ENCODE data around the gene PCSK5. TPM values are rescaled to one million over a fixed set of nuclear protein-coding genes. Genes with fewer than 3 reads are reported as not detected.

The PCSK5 gene
- total RNA-seq, 1 experiment from 2014 or later = 6.9 TPM

DNA sequence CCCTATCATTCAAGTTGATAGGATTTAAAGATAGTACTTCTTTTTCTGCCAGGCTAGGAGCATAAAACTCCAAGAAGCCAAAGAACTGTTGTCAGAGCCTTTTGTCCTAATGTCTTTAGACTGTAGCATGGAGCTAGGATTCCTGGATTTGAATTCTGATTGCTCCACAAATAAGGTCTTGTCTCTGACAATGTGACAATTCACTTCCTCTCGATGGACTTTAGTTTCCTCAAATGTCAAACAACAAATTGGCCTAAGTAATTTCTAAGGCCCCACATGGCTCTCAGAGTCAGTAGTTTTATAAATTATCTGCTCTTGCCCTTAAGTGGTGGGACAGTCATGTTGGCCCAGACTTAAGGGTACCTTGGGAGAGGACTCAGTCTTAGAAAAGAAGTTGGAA, 467.1 kb downstream of the PCSK5 start:
- BruUV-seq (replicated peaks) = no TSS peak
- H3K4me3 ChIP-seq (replicated peaks in 1 of 2; ENCODE audit: low read depth in 1 of 2, low read length in 2 of 2) = no peak overlapping the region

More for the DNA sequence above, 467.1 kb downstream of the PCSK5 start:
- H3K9me3 ChIP-seq (ENCODE audit: control insufficient read depth in 1 of 2, insufficient read depth in 1 of 2, low read depth in 1 of 2, low read length in 2 of 2) = no peaks in the 10 kb centered on the region
- H3K27ac ChIP-seq (ENCODE audit: low read depth, low read length) = no peak overlapping the region
- H3K36me3 ChIP-seq (ENCODE audit: control insufficient read depth in 1 of 2, insufficient read depth in 2 of 2, low read length in 2 of 2) = no peaks in the 10 kb centered on the region
- ChIA-PET POLR2A (no interaction called here), CTCF (no interaction called here), RAD21 (ENCODE audit: low non-redundant PET in 1 of 2, low total read pairs in 2 of 2, uncharacterized antibody in 2 of 2, unreplicated experiment in 2 of 2) (no interaction called here)
- no peak for ATAC-seq
- TF ChIP-seq CEBPB (IDR thresholded peaks at IDR 0.05; ENCODE audit: low read depth) (no peak), POLR2AphosphoS5 (IDR thresholded peaks at IDR 0.05; ENCODE audit: low read depth, low read length) (no peak), ZFX (IDR thresholded peaks at IDR 0.05) (no peak), SRF (IDR thresholded peaks at IDR 0.05; ENCODE audit: low read depth) (no peak), EZH2 (IDR thresholded peaks at IDR 0.05) (no peak), FOSL1 (IDR thresholded peaks at IDR 0.05; ENCODE audit: low read depth) (no peak), JUND (IDR thresholded peaks at IDR 0.05) (no peak), SIN3A (IDR thresholded peaks at IDR 0.05; ENCODE audit: low read depth) (no peak)
- TF ChIP-seq, protein P1, sequence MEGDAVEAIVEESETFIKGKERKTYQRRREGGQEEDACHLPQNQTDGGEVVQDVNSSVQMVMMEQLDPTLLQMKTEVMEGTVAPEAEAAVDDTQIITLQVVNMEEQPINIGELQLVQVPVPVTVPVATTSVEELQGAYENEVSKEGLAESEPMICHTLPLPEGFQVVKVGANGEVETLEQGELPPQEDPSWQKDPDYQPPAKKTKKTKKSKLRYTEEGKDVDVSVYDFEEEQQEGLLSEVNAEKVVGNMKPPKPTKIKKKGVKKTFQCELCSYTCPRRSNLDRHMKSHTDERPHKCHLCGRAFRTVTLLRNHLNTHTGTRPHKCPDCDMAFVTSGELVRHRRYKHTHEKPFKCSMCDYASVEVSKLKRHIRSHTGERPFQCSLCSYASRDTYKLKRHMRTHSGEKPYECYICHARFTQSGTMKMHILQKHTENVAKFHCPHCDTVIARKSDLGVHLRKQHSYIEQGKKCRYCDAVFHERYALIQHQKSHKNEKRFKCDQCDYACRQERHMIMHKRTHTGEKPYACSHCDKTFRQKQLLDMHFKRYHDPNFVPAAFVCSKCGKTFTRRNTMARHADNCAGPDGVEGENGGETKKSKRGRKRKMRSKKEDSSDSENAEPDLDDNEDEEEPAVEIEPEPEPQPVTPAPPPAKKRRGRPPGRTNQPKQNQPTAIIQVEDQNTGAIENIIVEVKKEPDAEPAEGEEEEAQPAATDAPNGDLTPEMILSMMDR (IDR thresholded peaks at IDR 0.05 in 2 of 3, conservative IDR thresholded peaks at IDR 0.05 in 1 of 3; ENCODE audit: borderline replicate concordance in 1 of 3, insufficient read depth in 1 of 3, low read depth in 2 of 3, low read length in 2 of 3) = no peak
- TF ChIP-seq, protein P2, sequence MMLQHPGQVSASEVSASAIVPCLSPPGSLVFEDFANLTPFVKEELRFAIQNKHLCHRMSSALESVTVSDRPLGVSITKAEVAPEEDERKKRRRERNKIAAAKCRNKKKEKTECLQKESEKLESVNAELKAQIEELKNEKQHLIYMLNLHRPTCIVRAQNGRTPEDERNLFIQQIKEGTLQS (IDR thresholded peaks at IDR 0.05) = no peak
- TF ChIP-seq, protein P3, sequence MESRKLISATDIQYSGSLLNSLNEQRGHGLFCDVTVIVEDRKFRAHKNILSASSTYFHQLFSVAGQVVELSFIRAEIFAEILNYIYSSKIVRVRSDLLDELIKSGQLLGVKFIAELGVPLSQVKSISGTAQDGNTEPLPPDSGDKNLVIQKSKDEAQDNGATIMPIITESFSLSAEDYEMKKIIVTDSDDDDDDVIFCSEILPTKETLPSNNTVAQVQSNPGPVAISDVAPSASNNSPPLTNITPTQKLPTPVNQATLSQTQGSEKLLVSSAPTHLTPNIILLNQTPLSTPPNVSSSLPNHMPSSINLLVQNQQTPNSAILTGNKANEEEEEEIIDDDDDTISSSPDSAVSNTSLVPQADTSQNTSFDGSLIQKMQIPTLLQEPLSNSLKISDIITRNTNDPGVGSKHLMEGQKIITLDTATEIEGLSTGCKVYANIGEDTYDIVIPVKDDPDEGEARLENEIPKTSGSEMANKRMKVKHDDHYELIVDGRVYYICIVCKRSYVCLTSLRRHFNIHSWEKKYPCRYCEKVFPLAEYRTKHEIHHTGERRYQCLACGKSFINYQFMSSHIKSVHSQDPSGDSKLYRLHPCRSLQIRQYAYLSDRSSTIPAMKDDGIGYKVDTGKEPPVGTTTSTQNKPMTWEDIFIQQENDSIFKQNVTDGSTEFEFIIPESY (IDR thresholded peaks at IDR 0.05; ENCODE audit: extremely low read depth, insufficient replicate concordance, low read length) = no peak
- no peak overlapping the region for H2AFZ ChIP-seq (ENCODE audit: low read depth, low read length, poor library complexity, severe bottlenecking)
- intact Hi-C loops (cut with micrococcal nuclease) = no loop called here
- DNase-seq (ENCODE audit: low read depth, low spot score) = no peak
- H3K27me3 ChIP-seq (ENCODE audit: insufficient read depth, low read length) = no peaks in the 10 kb centered on the region
- H3K79me2 ChIP-seq (ENCODE audit: insufficient read depth, low read length) = no peaks in the 10 kb centered on the region
- H3K4me1 ChIP-seq (ENCODE audit: control insufficient read depth in 1 of 2, insufficient read depth in 2 of 2, low read length in 2 of 2) = no peaks in the 10 kb centered on the region
- no peak overlapping the region for H3K4me2 ChIP-seq (ENCODE audit: low read length)
- no peaks in the 10 kb centered on the region for H3K9me2 ChIP-seq (ENCODE audit: insufficient read depth)
- H4K20me1 ChIP-seq (ENCODE audit: insufficient read depth) = no peaks in the 10 kb centered on the region
- no peak overlapping the region for H3K9ac ChIP-seq (ENCODE audit: low read length)
